Anterior cingulate cortex (tissue), 58 donors: ENCODE data around the gene POLQ.
"Not testable (repeated sequence)": the region's sequence is repeated elsewhere in the genome, so short reads cannot be mapped to it uniquely, and the experiment has no call there.

Experiments used
- DNase-seq, 58 donors: peaks; one replicate each; lab custom pipeline; 2025; lab: John Stamatoyannopoulos, UW

The POLQ gene

DNA sequence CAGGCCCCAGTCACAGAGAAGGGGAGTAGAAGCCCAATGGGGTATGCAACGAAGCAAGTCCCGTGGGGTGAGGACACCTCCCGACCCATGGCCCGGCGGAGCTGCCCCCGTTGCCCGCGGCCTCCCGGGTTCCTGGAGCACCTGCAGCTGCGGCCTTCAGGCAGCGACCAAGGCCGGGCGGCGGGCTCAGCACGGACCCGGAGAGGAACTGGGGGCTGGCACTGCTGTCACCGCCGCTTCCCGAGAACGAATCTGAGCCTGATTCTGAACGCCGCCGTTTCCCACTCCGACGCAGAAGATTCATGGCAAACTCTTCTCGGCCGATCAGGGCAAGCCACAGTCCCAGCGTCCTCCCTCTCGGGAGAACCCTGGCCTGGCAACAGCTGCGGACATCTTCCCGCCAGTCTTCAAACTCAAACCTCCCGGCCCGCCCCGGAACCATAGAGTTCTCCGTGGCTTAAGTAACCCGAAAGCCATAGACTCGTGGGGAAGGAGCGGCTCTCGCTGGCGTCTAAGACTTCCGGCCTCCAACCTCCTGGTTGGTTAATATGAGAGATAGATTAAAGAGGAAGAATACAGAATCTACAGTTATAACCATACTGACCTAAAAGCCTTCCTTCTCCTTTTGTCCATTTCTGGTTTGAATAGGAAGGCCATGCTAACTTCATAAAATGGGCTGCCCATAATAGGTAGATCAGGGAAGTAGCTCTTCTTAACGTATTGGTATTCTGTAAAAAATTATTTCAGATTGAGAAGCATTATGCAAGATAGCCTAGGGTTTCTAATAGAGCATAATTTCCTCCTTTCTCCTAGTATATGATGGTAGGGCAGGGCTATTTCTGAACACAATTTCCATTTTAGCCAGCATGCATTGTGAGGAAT, at the start of gene POLQ:
TSS of gene POLQ (minus strand) at position 415 of the 882 bp plus-strand sequence. CDS start at position 304, 111 bp downstream.
- DNase-seq = peak; percentile 30 to 95 (median 86)

DNA sequence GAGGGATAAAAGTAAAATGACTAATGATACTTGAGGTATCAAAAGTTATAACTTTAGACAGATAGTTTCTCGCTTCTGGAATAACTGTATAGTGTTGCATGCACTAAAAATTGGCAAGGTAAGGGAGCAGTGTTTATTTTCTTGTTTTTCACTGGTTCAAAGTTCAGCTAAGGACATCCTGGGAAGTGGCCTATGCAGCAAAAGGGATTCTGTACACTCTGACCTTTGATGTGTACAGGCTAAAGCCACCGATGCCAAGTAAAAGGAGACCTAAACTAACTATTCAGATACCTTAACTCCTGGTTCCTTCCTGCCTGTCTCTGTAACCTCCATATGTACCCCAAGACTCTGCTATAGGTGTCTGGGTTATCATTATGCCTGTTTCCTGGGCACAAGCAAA, 49.1 kb upstream of the POLQ start:
- no peak for DNase-seq

DNA sequence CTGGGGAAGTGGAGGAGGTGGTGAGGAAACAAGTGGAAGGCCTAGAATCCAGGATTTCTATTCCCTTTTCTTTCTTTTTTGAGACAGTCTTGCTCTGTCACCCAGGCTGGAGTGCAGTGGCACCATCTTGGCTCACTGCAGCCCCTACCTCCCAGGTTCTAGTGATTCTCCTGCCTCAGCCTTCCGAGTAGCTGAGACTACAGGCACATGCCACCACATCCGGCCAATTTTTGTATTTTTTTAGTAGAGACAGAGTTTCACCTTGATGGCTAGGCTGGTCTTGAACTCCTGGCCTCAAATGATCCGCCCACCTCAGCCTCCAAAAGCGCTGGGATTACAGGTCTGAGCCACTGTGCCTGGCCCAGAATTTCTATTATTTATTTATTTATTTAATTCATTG, 48.0 kb upstream of the POLQ start:
- DNase-seq = not testable (repeated sequence)

DNA sequence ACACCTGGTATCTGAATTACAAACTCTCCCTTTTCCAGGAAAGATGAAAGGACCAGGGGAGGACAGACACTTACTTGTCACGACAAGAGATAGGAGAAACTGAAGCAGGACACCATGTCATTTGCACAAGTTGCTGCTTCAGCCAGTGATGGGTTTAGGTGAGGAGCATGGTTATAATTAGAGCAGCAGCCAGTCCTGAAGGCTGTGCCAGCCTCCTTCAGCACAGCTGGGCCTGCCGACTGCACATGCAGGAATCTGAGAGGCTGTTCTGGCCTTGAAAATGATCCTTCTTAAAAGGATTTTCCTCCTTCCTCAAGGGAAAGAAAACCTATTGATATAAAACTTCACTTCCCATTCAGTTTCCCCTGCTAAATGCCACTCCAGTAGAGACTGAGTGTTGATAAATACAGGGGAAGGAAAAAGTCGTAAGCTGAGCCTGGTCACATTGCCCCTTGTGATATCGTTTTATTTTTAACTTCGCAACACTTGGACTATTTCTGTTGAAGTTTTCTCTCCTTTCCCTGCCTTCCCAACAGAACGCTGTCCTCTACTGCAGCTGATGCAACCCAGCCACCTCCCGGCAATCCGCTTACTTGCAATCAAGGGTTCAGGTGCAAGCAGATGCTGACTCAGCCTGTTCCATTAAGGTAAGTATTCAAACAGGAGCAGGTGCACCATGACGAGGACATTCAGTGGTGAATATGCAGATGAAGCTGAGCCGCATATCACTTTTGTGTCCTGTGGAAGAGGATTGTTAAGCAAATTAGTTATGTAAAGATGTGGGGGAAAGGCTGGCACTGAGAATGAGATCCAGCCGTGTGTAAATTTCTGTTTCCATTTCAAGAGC, 47.3 kb upstream of the POLQ start, which contains the start of gene FBXO40:
TSS of gene FBXO40 (plus strand) at position 524 of the 847 bp plus-strand sequence. CDS start 27,197 bp downstream, outside the sequence.
- DNase-seq = peak in 28 of 58 donors; percentile 0 to 55 (median 10)

DNA sequence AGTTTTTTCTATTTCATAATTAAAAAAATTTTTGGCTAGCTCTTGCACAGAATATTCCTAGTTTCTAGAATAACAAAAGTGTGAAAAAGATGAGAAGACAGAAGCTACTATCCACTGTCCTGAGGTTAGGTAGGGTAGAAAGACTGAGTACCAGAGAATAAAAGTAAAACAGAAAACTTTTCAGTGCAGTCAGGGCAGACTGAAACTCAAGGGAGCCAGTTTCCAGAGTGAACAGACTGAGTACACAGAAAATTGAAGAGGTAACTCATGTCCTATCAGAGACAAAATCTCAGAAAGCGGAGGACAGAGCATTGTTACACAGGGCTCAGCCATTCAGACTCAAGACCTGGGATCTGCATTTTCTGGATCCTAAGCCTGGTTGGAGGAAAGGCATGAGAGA, 38.6 kb upstream of the POLQ start:
- DNase-seq = no peak

DNA sequence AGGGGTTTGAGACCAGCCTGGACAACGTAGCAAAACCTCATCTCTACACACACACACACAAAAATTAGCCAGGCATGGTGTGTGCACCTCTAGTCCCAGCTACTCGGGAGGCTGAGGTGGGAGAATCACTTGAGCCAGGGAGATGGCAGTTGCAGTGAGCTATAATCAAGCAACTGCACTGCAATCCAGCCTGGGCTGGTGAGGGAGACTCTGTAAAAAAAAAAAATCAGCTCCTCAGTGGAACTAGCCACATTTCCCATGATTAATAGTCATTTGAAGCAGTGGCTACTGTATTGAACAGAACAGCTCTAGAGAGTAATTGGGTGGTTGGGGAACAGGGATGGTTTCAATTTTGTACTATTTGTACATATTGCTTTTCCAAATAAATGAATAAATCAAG, 35.9 kb upstream of the POLQ start:
- DNase-seq = no peak

DNA sequence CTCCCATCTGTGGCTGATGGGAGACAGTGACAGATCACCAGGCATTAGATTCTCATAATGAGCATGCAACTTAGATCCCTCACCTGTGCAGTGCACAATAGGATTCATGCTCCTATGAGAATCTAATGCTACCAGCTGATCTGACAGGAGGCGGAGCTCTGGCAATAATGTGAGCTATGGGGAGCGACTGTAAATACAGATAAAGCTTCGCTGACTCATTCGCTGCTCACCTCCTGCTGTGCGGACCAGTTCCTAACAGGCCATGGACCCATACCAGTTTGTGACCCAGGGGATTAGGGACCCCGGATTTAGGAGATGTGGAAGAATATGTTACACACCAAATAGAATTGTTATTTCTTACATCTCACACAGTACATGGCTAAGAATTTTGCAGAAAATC, 28.7 kb upstream of the POLQ start:
- DNase-seq = no peak

DNA sequence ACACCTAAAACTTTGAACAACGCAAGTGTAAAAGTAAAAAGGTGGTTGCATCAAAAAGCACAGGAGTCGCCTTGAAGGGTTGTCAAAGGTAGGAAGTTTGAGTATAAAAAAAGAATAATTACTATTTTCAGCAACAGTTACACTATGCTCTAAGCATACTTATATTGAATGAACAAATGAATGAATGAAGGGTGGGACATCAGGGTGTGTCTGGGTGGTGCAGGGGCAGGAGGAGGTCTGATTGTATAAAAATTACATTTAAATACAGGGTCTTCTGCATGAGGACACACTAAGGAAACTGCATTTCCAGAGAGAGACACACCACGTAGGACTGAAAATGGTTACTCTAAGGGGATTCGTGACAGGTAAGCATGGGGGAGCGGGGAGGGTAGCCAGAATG, 21.9 kb upstream of the POLQ start, which contains the start of gene ARGFX:
TSS of gene ARGFX (plus strand) at position 301 of the 400 bp plus-strand sequence. CDS start 2,765 bp downstream, outside the sequence.
- no peak for DNase-seq

DNA sequence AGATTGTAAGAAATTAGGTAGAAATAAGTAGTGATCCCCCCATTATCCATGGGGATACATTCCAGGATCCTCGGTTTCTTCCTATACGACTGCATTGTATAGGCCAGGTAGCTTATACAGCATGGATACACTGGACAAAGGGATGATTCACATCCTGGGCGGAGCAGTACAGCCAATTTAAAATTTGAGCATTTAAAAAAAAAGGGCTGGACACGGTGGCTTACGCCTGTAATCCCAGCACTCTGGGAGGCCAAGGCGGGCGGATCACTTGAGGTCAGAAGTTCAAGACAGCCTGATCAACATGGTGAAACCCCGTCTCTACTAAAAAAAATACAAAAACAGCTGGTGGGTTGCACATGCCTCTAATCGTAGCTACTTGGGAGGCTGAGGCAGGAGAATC, 21.0 kb upstream of the POLQ start:
- no peak for DNase-seq

DNA sequence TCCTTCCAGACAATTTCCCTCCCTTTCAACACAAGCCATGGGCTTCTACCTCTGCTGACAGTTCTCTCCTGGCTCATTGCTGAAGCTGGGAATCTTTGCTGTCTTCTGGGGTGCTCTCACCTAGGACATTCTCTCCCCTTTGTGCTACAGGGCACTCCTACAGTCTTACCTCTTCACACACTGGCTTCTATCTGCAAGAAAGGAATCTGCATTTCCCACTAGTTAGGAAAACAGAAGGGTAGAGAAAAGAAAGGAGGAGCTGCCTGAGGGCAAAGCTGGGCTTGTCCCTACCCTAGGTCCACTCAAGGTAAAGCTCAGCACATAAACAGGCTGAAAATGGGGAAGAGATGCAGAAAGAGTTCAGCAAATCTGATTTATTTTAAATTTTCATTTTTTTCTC, 16.4 kb upstream of the POLQ start:
- DNase-seq = no peak

DNA sequence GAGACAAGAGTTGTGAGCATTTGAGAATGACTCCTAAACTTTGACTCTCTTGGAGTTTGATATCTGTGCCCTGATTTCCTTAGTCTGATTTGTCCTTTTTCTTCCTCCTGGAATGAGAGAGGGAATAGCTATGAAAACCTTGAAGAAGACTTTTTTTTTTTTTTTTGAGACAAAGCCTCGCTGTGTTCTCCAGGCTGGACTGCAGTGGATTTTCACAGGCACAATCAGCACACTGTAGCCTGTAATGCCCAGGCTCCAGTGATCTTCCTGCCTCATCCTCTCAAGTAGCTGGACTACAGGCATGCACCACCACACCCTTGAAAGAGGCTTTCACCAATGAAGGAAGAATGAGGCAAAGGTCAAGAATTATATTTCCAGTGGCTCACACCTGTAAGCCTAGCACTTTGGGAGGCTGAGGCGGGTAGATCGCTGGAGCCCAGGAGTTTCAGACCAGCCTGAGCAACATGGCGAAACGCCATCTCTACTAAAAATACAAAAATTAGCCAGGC, 11.7 kb upstream of the POLQ start:
- no peak for DNase-seq

DNA sequence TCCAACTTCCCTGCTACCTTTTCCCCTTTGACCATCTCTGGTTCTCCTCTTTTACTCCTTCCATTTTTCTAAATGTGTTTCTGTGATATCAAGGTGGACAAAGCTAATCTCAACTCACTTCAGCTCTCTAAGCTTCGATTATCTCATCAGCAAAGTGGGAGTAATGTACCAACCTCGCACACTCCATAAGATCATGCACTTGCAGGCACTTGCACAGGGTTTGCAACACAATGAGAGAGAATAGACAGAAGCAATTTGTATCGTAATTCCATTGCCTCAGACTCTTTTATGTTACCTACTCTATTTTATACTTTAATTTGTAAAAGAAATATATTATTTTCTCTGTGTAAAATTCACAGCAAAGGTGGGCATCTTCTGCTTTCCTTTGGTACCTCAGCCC, 7.0 kb upstream of the POLQ start:
- DNase-seq = no peak

DNA sequence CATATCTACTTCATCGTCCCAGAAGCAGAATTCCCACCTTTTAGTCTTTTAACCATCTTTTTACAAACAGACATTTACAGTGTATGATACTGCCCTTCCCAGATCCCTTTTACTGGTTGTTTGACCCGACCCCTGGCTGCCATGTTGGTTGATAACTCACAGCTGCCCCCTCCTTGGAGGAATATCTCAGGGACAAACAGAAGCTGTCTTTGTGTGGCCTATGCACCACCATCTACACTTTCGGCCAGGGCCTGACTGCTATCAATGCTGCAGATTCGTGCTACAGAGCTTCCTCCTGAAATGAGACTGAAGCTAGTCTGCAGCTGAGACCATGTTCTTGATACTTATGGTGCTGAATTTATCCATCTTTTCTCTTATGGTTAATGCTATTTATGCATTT, 6.6 kb upstream of the POLQ start:
- peak in 4 of 58 donors; percentile 3 to 5 (median 3) for DNase-seq

DNA sequence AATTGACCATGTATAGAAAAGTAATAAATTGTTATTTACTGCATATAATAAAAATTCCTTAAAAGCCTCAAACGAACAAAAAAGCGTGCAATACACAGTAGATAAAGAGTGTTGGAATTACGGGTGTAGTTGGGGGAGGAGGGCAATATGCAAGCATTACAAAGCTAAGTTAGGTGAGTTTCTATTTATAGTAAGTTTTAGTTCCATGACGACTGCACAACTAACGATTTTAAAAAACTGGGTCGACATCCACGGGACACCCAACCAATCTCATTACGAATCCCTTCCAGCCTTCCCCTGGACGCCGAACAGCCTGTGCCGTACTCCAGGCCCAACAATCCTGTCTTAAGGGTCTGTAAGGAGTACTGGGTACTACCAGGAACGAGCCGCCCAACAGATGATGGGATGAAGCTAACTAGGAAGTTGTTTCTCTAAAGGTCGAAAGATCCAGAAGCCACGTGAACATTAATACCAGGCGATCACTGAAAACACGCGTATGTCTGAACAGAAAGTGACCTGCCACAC, 677 bp downstream of the POLQ start:
- DNase-seq = no peak

DNA sequence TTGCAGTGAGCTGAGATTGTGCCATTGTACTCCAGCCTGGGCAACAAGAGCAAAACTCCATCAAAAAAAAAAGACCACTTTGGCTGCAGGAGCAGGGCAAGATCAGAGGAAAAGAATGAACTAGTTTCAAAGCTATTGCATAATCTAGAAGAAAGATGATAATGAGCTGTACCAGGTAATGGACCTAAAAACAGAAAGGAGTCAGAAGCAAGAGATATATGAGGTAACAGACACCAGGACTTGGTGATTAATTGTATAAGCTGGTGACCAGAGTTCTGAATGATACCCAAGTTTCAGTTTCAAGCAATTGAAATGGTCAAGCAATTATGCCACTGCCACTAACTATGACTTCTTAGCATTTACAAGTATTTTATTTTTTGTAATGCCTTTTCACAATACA, 2.9 kb downstream of the POLQ start:
- DNase-seq = no peak

DNA sequence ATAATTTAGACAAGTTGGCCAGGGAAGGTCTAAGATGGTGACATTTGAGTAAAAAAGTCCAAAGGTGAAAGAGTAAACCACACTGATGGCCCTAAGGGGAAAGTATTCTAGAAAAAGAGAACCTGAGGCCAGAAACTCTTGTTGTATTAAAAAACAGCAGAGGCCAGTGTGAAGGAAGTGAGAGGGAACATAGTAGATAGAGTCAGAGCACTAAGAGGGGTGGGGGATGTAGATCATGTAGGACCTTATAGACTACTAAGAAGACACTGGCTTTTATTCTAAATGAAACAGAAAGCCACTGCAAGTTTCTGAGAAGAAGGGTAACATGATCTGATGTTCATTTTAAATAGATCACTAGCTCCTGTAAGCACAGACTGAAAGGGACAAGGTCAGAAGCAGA, 14.5 kb downstream of the POLQ start:
- no peak for DNase-seq

DNA sequence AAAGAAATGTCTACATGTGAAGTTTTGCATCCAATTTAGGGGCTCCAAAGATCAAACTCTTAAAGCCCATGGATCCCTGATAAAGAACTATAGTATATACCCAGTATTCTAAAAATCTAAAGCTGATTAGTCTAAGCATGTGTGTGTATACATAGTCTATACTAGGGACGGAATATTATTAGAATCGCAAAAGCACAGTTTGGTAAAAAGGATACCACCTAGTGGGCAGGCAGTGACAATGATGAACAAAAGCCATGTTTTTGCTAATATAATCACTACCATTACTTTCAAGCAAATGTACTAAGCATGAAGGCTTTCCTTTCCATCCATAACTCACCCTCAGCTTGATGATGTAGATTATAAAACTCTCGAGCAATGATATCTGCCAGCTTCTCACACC, 16.5 kb downstream of the POLQ start:
- no peak for DNase-seq

DNA sequence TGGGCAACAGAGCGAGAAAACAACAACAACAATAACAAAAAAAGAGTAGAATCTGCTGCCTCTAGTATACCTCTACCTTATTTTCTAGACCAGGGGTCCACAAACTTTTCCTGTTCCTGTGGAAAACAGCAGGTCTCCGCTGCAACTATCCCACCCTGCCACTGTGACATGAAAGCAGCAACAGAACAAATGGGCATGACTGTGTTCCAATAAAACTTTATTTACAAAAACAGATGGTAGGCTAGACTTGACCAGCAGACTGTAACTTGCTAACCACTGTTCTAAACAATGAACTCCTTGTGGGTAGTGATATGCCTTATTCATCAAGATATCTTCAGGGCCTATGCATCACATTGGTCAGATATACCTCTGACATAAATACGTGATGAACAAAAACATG, 25.3 kb downstream of the POLQ start:
- DNase-seq = no peak

DNA sequence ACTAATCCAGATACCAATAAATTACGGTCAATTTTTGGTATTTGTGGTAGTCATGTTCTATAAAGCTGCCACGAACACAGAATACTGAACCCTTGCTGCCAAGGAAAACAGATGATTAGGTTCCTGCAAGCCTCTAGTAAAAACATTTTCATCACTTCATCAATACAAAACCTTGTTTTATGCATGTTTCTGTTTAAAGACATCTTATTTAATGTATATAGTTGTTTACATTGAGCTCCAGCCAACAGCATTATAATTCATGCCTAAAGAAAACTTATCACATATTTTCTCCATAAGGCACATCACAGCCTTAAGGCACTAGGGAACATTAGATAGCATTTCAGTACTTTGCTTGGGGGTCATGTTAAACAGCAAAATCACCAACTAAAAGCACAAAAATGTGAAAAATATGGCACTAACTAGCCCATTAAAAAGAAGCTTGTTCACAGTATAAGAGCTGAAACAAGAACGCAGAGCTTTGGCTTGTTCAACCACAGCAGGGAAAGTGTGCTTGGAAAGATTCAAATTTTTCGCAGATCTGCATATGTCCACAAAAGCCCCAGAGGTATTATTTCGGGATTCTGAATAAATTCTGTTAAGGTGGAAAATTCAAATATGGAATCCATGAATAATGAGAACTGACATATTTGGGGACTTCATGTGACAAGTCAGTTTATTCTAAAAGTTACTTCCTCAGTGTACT, 27.7 kb downstream of the POLQ start:
- DNase-seq = no peak

DNA sequence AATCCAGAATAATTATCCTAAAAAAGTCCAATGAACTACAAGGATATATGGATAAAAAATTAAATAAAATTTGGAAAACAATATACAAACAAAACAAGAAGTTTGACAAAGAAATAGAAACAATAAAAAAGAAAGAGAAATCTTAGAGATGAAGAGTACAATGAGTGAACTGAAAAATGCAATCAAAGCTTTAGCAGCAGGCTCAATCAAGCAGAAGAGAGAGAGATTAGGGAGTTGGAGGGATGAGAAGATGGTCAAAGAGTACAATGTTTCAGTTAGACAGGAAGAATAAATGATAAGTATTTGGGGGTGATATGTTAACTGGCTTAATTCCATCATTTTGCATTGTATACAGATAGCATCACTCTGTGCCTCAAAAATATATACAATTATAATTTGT, 29.9 kb downstream of the POLQ start:
- DNase-seq = no peak
